Tibial artery (tissue), 4 donors: ENCODE results near the gene PIK3R4.

Experiments used
- DNase-seq, 2 donors: peaks; one replicate each; pipeline ENCODE4 v3.0.0-alpha.2; 2019
- H3K27ac ChIP-seq, 2 donors: fragments of 200-600 bp; sonication (generic) in 1 of 2; 1 replicate in 1 of 2; 2 replicates in 1 of 2; pipeline ENCODE4 v1.5.1; 2018 to 2019; ENCODE audit warnings: mild to moderate bottlenecking in 1 of 2
- H3K27me3 ChIP-seq, 2 donors: fragments of 200-600 bp; sonication (generic) in 1 of 2; one replicate each; pipeline versions ENCODE4 v1.5.1 to v1.6.0; 2016 to 2019
- H3K36me3 ChIP-seq, 3 donors: fragments of 200-600 bp; sonication (generic) in 2 of 3; one replicate each; pipeline ENCODE4 v1.5.1; 2016 to 2019; ENCODE audit warnings: mild to moderate bottlenecking in 2 of 3
- H3K4me1 ChIP-seq, 4 donors: fragments of 200-600 bp; sonication (generic) in 2 of 4; 1 replicate in 3 of 4; 2 replicates in 1 of 4; pipeline ENCODE4 v1.5.1; 2016 to 2019
- H3K4me3 ChIP-seq, 2 donors: fragments of 200-600 bp; sonication (generic) in 1 of 2; 1 replicate in 1 of 2; 2 replicates in 1 of 2; pipeline ENCODE4 v1.5.1; 2018 to 2019; ENCODE audit warnings: mild to moderate bottlenecking in 2 of 2
- H3K9me3 ChIP-seq, 3 donors: fragments of 200-600 bp; sonication (generic) in 1 of 3; one replicate each; pipeline ENCODE4 v1.5.1; 2016 to 2019
- intact Hi-C: fragments of 100-400 bp; cut with DNase I; formaldehyde crosslinking; loops from one replicate; pipeline ENCODE4 v1.15.0; 2023; ENCODE audit warnings: low total_unique reads
- TF ChIP-seq, protein P1 (sequence below), 2 experiments: fragments of 200-600 bp in 1 of 2; fragments of 450-650 bp in 1 of 2; IDR thresholded peaks; one replicate each; pipeline ENCODE4 v1.5.1; 2017 to 2019; ENCODE audit warnings: antibody characterized with exemption in 2 of 2, mild to moderate bottlenecking in 1 of 2, moderate library complexity in 1 of 2

The PIK3R4 gene

GRCh38 chr3:130770644-130771043 lies 24.0 kb upstream of the PIK3R4 start:
- H3K9me3 ChIP-seq: no peaks in the 10 kb centered on the region
- TF ChIP-seq, protein P1, sequence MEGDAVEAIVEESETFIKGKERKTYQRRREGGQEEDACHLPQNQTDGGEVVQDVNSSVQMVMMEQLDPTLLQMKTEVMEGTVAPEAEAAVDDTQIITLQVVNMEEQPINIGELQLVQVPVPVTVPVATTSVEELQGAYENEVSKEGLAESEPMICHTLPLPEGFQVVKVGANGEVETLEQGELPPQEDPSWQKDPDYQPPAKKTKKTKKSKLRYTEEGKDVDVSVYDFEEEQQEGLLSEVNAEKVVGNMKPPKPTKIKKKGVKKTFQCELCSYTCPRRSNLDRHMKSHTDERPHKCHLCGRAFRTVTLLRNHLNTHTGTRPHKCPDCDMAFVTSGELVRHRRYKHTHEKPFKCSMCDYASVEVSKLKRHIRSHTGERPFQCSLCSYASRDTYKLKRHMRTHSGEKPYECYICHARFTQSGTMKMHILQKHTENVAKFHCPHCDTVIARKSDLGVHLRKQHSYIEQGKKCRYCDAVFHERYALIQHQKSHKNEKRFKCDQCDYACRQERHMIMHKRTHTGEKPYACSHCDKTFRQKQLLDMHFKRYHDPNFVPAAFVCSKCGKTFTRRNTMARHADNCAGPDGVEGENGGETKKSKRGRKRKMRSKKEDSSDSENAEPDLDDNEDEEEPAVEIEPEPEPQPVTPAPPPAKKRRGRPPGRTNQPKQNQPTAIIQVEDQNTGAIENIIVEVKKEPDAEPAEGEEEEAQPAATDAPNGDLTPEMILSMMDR (IDR thresholded peaks at IDR 0.05): no peak
- intact Hi-C loops: no loop called here
- H3K27ac ChIP-seq: no peak overlapping the region
- H3K4me1 ChIP-seq: no peaks in the 10 kb centered on the region
- no peaks in the 10 kb centered on the region for H3K36me3 ChIP-seq
- H3K27me3 ChIP-seq: no peaks in the 10 kb centered on the region
- no peak for DNase-seq
- H3K4me3 ChIP-seq: no peak overlapping the region

DNA sequence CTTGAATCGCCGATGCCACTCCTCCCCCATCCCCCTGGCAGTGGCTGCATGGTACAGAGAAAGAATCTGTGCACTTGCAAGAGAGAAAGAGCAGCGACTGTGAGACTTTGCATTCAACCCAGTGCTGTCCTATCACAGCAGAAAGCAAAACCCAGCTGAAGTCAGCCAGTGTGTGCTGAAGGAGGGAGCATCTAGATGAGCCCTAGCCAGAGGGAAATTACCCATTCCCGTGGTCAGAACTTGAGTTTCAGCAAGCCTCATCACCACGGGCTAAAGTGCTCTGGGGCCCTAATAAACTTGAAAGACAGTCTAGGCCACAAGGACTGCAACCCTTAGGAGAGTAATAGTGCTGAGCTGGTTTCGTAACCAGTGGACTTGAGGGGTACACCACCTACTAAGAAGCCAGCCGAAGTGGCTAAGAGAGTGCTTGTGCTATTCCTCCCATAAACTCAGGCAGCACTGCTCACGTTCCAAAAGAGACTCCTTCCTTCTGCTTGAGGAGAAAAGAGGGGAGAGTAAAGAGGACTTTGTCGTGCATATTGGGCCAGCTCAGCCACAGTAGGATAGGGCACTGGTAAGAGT lies 15.2 kb upstream of the PIK3R4 start:
- H3K9me3 ChIP-seq: no peaks in the 10 kb centered on the region
- no peak overlapping the region for H3K4me3 ChIP-seq
- H3K27ac ChIP-seq: no peak overlapping the region
- peaks cover 0 to 6% of the 10 kb centered on the region in 2 donors for H3K27me3 ChIP-seq
- intact Hi-C loops: no loop called here
- H3K36me3 ChIP-seq: no peaks in the 10 kb centered on the region
- no peak for DNase-seq
- TF ChIP-seq, protein P1 (IDR thresholded peaks at IDR 0.05): no peak
- H3K4me1 ChIP-seq: no peaks in the 10 kb centered on the region

GRCh38 chr3:130760922-130761321 lies 14.3 kb upstream of the PIK3R4 start:
- TF ChIP-seq, protein P1 (IDR thresholded peaks at IDR 0.05): no peak
- H3K4me3 ChIP-seq: no peak overlapping the region
- DNase-seq: no peak
- peaks cover 0 to 6% of the 10 kb centered on the region in 2 donors for H3K27me3 ChIP-seq
- H3K36me3 ChIP-seq: no peaks in the 10 kb centered on the region
- no peak overlapping the region for H3K27ac ChIP-seq
- intact Hi-C loops: no loop called here
- H3K4me1 ChIP-seq: no peaks in the 10 kb centered on the region
- no peaks in the 10 kb centered on the region for H3K9me3 ChIP-seq

DNA sequence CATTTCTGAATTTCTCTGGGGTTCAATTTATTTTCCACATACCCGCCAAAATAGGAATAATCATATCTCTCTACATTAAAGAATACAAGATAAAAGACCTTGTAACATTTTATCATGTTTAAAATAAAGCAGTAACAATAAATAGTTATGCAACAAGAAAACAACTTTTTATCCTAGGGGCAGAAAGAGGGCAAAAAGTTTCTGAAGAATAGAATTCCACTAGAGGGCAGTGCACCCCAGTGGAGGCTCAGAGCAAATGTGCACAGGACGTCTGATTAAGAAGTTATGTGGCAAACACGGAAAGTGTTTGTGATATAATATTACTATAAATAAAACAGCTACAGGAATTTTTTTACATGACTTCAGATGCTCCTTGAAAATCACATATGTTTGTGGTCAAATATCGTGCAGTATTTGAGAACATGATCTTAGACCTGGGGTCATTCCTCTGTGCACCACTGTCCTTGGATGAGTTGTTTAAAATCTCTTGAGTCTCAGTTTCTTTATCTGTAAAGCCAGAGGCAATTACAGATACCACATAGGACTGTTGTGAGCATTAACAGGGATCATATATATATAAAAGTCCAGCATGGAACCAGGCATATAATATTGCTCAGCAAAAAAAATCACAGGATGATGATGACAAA lies 13.2 kb upstream of the PIK3R4 start:
- Histone ChIP-seq H3K27me3 (peaks cover 0 to 6% of the 10 kb centered on the region in 2 donors), H3K4me3 (no peak overlapping the region), H3K4me1 (no peaks in the 10 kb centered on the region), H3K36me3 (no peaks in the 10 kb centered on the region), H3K9me3 (no peaks in the 10 kb centered on the region), H3K27ac (no peak overlapping the region)
- TF ChIP-seq, protein P1 (IDR thresholded peaks at IDR 0.05): peak; percentile 65 to 76
- intact Hi-C loops: loop anchor here (5.0 kb wide), 1 partner anchor 132 kb away; the partner anchor contains the start of gene ATP2C1
- peak in 1 of 2 donors; percentile 36 for DNase-seq

DNA sequence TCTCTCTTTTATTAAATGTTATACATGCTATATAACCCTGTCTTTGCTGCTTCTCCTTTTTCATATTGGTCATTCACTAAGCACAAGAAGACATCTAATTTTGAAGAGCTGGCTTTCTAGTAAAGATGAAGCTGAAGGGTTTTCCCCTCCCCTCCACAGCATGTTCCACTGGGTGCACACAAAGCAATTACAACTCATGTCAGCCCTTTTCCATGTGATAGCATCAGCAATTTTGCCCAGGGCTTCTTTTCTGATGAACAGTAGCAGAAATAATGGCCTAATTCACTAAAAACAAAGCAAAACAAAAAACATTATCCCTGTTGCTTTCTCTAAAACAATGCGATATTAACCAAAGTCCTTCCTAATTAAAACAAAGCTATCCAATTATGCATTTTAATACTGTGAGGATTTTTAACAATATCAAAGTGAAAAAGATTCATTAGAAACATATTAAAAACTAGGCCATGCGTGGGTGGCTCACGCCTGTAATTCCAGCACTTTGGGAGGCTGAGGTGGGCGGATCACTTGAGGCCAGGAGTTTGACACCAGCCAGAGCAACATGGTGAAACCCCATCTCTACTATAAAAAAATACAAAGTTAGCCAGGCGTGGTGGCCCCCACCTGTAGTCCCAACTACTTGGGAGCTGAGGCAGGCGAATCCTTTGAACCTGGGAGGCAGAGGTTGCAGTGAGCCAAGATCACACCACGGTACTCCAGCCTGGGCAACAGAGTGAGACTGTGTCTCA lies 12.2 kb upstream of the PIK3R4 start:
- Histone ChIP-seq H3K27me3 (peaks cover 0 to 6% of the 10 kb centered on the region in 2 donors), H3K4me1 (no peaks in the 10 kb centered on the region), H3K27ac (no peak overlapping the region), H3K4me3 (no peak overlapping the region), H3K36me3 (no peaks in the 10 kb centered on the region), H3K9me3 (no peaks in the 10 kb centered on the region)
- no peak for DNase-seq
- intact Hi-C loops: loop anchor here (5.0 kb wide), 1 partner anchor 134 kb away; the partner anchor contains the start of gene ATP2C1
- TF ChIP-seq, protein P1 (IDR thresholded peaks at IDR 0.05): no peak
